HepG2 (cell line): ENCODE results near the gene NR1H3. TPM values are rescaled to one million over a fixed set of nuclear protein-coding genes. Genes with fewer than 3 reads are reported as not detected.

Source experiments
- EZH2 ChIP-seq: conservative IDR thresholded peaks from 2 replicates; pipeline ENCODE4 v1.6.1; 2012; ENCODE audit warnings: mild to moderate bottlenecking, low read depth, low read length, moderate library complexity
- FOXM1 ChIP-seq: sonication (generic); formaldehyde crosslinking; IDR thresholded peaks from 2 replicates; pipeline ENCODE4 v1.5.0; 2020; ENCODE audit warnings: missing genetic modification reagents
- HOXA7 ChIP-seq: sonication (generic); formaldehyde crosslinking; IDR thresholded peaks from 2 replicates; pipeline ENCODE4 v1.8.1; 2022; ENCODE audit warnings: mild to moderate bottlenecking, missing genetic modification reagents, moderate library complexity
- IKZF1 ChIP-seq: fragments of 450-650 bp; IDR thresholded peaks from 2 replicates; pipeline ENCODE4 v1.7.1; 2016
- MIER2 ChIP-seq: IDR thresholded peaks from 2 replicates; pipeline ENCODE4 v1.6.1; 2016; ENCODE audit warnings: missing biosample characterization, missing genetic modification reagents
- MXD4 ChIP-seq: IDR thresholded peaks from 2 replicates; pipeline ENCODE4 v1.6.1; 2016; ENCODE audit warnings: mild to moderate bottlenecking, missing biosample characterization, missing genetic modification reagents
- NONO ChIP-seq, 2 experiments: fragments of 450-650 bp in 1 of 2; sonication (generic) in 1 of 2; formaldehyde crosslinking in 1 of 2; IDR thresholded peaks in 1 of 2; conservative IDR thresholded peaks in 1 of 2; 2 replicates each; pipeline versions ENCODE4 v1.6.1 to v1.8.0; 2017 to 2022; ENCODE audit warnings: mild to moderate bottlenecking in 1 of 2, missing genetic modification reagents in 1 of 2, moderate library complexity in 1 of 2
- POLR2AphosphoS2 ChIP-seq: IDR thresholded peaks from 2 replicates; pipeline ENCODE4 v1.6.1; 2011; ENCODE audit warnings: low read depth, low read length, improper control_type of control experiment
- ZNF432 ChIP-seq: sonication (generic); formaldehyde crosslinking; IDR thresholded peaks from 2 replicates; pipeline ENCODE4 v1.5.0; 2020; ENCODE audit warnings: missing genetic modification reagents, mild to moderate bottlenecking, borderline replicate concordance
- polyA plus RNA-seq, 8 experiments: library from polyadenylated mRNA; depleted of rRNA in 3 of 8; stranded (reverse) in 7 of 8; unstranded in 1 of 8; fragments of >200 nt; fragmentation: Illumina TruSeq in 4 of 8; extraction: Trizol in 4 of 8; gene quantifications; 2 replicates each; pipeline versions ENCODE4 v1.2.1 to v1.2.3, GENCODE V29; 2011 to 2016; ENCODE audit warnings: low read depth in 4 of 8, missing spikeins in 1 of 8, mixed read lengths in 1 of 8; ENCODE audit not compliant: insufficient read depth in 1 of 8
- total RNA-seq, 5 experiments: library from RNA; depleted of rRNA; stranded (reverse); fragments of >200 nt; fragmentation: Illumina TruSeq; extraction: Trizol; gene quantifications; 2 replicates each; pipeline ENCODE4 v1.2.3, GENCODE V29; 2016; ENCODE audit warnings: low read depth in 1 of 5
- TF ChIP-seq, protein P1 (sequence below): sonication (generic); formaldehyde crosslinking; IDR thresholded peaks from one replicate; pipeline ENCODE4 v1.5.1; 2020; ENCODE audit warnings: mild to moderate bottlenecking, missing genetic modification reagents; ENCODE audit errors: not compliant biosample characterization

NR1H3 gene
- total and polyA plus RNA-seq, 2 of the 13 experiments (the other 11 are each of a cell fraction or from before 2014, with no cell fraction given): 41.8 to 102 TPM

DNA sequence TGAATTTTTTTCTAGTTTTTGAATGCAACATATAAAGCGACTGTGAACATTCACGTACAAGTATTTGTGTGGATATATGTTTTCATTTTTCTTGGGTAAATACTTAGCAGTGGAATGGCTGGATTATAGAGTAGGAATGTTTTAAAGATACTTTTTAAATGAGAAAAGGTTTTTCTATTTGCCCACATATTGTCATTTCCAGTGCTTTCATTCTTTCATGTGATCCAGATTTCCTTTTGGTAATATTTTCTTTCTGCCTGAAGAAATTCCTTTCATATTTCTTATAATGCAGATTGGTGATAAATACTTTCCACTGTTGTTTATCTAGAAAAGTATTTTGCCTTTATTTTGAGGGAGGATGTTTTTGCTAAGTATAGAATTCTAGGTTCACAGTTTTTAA, 35.1 kb upstream of the NR1H3 start (continued):
- TF ChIP-seq, protein P1, sequence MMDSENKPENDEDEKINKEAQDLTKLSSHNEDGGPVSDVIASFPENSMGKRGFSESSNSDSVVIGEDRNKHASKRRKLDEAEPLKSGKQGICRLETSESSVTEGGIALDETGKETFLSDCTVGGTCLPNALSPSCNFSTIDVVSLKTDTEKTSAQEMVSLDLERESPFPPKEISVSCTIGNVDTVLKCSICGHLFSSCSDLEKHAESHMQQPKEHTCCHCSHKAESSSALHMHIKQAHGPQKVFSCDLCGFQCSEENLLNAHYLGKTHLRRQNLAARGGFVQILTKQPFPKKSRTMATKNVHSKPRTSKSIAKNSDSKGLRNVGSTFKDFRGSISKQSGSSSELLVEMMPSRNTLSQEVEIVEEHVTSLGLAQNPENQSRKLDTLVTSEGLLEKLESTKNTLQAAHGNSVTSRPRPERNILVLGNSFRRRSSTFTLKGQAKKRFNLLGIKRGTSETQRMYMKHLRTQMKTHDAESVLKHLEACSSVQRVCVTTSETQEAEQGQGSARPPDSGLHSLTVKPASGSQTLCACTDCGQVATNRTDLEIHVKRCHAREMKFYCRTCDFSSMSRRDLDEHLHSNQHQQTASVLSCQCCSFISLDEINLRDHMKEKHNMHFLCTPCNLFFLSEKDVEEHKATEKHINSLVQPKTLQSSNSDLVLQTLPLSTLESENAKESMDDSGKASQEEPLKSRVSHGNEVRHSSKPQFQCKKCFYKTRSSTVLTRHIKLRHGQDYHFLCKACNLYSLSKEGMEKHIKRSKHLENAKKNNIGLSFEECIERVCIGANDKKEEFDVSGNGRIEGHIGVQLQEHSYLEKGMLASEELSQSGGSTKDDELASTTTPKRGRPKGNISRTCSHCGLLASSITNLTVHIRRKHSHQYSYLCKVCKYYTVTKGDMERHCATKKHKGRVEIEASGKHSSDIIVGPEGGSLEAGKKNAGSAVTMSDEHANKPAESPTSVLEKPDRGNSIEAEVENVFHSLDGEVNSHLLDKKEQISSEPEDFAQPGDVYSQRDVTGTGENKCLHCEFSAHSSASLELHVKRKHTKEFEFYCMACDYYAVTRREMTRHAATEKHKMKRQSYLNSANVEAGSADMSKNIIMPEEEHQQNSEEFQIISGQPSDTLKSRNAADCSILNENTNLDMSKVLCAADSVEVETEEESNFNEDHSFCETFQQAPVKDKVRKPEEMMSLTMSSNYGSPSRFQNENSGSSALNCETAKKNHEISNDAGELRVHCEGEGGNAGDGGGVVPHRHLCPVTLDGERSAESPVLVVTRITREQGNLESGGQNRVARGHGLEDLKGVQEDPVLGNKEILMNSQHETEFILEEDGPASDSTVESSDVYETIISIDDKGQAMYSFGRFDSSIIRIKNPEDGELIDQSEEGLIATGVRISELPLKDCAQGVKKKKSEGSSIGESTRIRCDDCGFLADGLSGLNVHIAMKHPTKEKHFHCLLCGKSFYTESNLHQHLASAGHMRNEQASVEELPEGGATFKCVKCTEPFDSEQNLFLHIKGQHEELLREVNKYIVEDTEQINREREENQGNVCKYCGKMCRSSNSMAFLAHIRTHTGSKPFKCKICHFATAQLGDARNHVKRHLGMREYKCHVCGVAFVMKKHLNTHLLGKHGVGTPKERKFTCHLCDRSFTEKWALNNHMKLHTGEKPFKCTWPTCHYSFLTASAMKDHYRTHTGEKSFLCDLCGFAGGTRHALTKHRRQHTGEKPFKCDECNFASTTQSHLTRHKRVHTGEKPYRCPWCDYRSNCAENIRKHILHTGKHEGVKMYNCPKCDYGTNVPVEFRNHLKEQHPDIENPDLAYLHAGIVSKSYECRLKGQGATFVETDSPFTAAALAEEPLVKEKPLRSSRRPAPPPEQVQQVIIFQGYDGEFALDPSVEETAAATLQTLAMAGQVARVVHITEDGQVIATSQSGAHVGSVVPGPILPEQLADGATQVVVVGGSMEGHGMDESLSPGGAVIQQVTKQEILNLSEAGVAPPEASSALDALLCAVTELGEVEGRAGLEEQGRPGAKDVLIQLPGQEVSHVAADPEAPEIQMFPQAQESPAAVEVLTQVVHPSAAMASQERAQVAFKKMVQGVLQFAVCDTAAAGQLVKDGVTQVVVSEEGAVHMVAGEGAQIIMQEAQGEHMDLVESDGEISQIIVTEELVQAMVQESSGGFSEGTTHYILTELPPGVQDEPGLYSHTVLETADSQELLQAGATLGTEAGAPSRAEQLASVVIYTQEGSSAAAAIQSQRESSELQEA: no peak
- TF ChIP-seq IKZF1 (no peak), HOXA7 (CRISPR knock-in tag) (no peak), NONO (IDR thresholded peaks at IDR 0.05) (no peak), NONO (CRISPR knock-in tag; conservative IDR thresholded peaks at IDR 0.05) (no peak), FOXM1 (CRISPR knock-in tag) (no peak), POLR2AphosphoS2 (no peak), ZNF432 (no peak), EZH2 (no peak), MXD4 (no peak), MIER2 (no peak)
